ENCODE data around the gene MACROD2.

Gene MACROD2

DNA sequence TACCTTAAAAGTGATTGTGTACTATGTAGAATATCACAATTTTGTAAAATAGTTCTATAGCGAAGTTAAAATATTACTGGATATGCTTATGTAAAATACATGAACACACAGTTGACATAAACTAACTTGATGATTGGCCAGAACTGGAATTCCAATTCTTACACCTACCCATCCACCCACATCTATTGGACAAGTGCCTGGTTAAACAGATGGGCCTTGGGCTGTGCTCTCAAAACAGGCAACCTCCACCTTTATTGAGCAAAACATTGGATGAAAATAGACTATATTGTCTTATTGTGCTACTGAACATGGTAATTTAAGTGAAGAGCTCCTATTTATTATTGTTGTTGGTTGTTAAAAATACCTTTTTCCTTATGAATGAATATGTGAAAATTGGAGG, 496.1 kb downstream of the MACROD2 start:
- H3K9me3 ChIP-seq (ENCODE audit: control insufficient read depth, low read length): no peaks in the 10 kb centered on the region
- no peak overlapping the region for H2AFZ ChIP-seq
- no peaks in the 10 kb centered on the region for H3K27me3 ChIP-seq (ENCODE audit: control insufficient read depth, insufficient read depth, low read length)
- H3K4me1 ChIP-seq: no peaks in the 10 kb centered on the region
- no peak overlapping the region for H3K27ac ChIP-seq
- no peaks in the 10 kb centered on the region for H3K36me3 ChIP-seq (ENCODE audit: control insufficient read depth, insufficient read depth, low read length)
- no peak overlapping the region for H3K4me2 ChIP-seq (ENCODE audit: low read length)
- no peaks in the 10 kb centered on the region for H3K79me2 ChIP-seq
- TF ChIP-seq, protein P1, sequence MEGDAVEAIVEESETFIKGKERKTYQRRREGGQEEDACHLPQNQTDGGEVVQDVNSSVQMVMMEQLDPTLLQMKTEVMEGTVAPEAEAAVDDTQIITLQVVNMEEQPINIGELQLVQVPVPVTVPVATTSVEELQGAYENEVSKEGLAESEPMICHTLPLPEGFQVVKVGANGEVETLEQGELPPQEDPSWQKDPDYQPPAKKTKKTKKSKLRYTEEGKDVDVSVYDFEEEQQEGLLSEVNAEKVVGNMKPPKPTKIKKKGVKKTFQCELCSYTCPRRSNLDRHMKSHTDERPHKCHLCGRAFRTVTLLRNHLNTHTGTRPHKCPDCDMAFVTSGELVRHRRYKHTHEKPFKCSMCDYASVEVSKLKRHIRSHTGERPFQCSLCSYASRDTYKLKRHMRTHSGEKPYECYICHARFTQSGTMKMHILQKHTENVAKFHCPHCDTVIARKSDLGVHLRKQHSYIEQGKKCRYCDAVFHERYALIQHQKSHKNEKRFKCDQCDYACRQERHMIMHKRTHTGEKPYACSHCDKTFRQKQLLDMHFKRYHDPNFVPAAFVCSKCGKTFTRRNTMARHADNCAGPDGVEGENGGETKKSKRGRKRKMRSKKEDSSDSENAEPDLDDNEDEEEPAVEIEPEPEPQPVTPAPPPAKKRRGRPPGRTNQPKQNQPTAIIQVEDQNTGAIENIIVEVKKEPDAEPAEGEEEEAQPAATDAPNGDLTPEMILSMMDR (IDR thresholded peaks at IDR 0.05): no peak
- H3K9ac ChIP-seq: no peak overlapping the region
- H3K4me3 ChIP-seq (ENCODE audit: low read depth, low read length): no peak overlapping the region

DNA sequence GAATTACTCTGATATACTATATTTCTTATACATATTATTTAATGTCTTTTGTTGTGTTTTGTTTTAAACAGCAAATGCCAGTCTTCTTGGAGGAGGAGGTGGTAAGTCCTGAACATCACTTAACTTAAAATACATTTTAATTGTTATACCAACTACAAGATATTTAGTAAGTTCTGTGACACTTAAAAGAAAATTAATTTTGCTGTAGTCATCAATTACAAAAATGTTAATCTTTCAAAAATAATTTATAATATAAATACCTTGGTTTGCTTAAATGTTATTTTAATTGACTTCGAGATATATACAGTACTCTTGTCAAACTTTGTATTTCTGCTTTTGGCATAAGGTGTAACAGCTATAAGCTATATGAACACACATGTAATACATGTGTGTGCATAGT, 498.1 kb downstream of the MACROD2 start:
- no peaks in the 10 kb centered on the region for H3K79me2 ChIP-seq
- peaks cover 6% of the 10 kb centered on the region for H3K4me1 ChIP-seq
- H3K9me3 ChIP-seq (ENCODE audit: control insufficient read depth, low read length): no peaks in the 10 kb centered on the region
- H2AFZ ChIP-seq: no peak overlapping the region
- H3K4me3 ChIP-seq (ENCODE audit: low read depth, low read length): no peak overlapping the region
- H3K27me3 ChIP-seq (ENCODE audit: control insufficient read depth, insufficient read depth, low read length): no peaks in the 10 kb centered on the region
- H3K27ac ChIP-seq: no peak overlapping the region
- no peak overlapping the region for H3K4me2 ChIP-seq (ENCODE audit: low read length)
- H3K36me3 ChIP-seq (ENCODE audit: control insufficient read depth, insufficient read depth, low read length): no peaks in the 10 kb centered on the region
- no peak overlapping the region for H3K9ac ChIP-seq
- TF ChIP-seq, protein P1 (IDR thresholded peaks at IDR 0.05): no peak

DNA sequence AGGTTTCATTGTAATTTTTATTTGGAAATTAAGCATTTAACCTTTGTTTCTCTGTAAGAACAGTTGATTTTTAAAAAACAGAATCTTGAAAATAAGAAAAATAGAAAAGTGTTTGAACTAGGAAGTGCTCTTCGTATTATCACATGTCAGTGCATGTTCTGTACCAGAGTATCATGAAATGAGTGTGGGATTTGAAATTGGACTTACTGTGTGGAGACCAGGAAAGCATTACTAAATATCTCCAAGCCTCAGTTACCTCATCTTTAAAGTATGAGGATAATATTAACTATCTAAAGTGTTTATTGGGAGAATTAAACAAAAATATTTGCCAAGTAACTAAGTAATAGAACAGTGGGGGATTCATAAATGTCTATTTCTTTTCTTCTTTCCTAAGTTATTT, 499.0 kb downstream of the MACROD2 start:
- H3K79me2 ChIP-seq: no peaks in the 10 kb centered on the region
- H2AFZ ChIP-seq: peak overlapping the region; percentile 48
- H3K9ac ChIP-seq: no peak overlapping the region
- no peaks in the 10 kb centered on the region for H3K9me3 ChIP-seq (ENCODE audit: control insufficient read depth, low read length)
- H3K4me3 ChIP-seq (ENCODE audit: low read depth, low read length): no peak overlapping the region
- H3K36me3 ChIP-seq (ENCODE audit: control insufficient read depth, insufficient read depth, low read length): no peaks in the 10 kb centered on the region
- H3K27ac ChIP-seq: no peak overlapping the region
- H3K27me3 ChIP-seq (ENCODE audit: control insufficient read depth, insufficient read depth, low read length): no peaks in the 10 kb centered on the region
- no peak overlapping the region for H3K4me2 ChIP-seq (ENCODE audit: low read length)
- TF ChIP-seq, protein P1 (IDR thresholded peaks at IDR 0.05): no peak
- H3K4me1 ChIP-seq: peaks cover 6% of the 10 kb centered on the region

DNA sequence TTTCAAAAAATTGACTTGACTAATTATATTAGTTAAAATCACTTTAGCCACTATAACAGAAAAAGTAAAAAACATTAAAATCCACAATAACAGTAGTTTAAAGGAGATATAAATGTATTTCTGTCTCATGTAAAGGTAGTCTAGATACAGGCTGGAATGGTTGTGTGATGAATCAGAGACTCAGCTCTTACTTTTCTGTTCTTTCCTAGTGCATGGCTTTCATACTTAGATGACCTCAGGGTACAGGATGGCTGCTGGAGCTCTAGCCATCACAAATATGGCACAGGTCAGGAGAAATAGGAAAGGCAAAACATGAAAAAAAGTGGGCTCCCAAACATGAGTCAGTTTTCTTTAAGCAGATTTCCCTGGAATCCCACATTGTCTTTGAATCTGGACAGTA, 499.8 kb downstream of the MACROD2 start:
- no peak overlapping the region for H2AFZ ChIP-seq
- no peaks in the 10 kb centered on the region for H3K79me2 ChIP-seq
- no peak overlapping the region for H3K9ac ChIP-seq
- H3K27ac ChIP-seq: no peak overlapping the region
- no peak overlapping the region for H3K4me2 ChIP-seq (ENCODE audit: low read length)
- H3K27me3 ChIP-seq (ENCODE audit: control insufficient read depth, insufficient read depth, low read length): no peaks in the 10 kb centered on the region
- H3K36me3 ChIP-seq (ENCODE audit: control insufficient read depth, insufficient read depth, low read length): no peaks in the 10 kb centered on the region
- peaks cover 6% of the 10 kb centered on the region for H3K4me1 ChIP-seq
- no peak overlapping the region for H3K4me3 ChIP-seq (ENCODE audit: low read depth, low read length)
- TF ChIP-seq, protein P1 (IDR thresholded peaks at IDR 0.05): no peak
- H3K9me3 ChIP-seq (ENCODE audit: control insufficient read depth, low read length): no peaks in the 10 kb centered on the region

DNA sequence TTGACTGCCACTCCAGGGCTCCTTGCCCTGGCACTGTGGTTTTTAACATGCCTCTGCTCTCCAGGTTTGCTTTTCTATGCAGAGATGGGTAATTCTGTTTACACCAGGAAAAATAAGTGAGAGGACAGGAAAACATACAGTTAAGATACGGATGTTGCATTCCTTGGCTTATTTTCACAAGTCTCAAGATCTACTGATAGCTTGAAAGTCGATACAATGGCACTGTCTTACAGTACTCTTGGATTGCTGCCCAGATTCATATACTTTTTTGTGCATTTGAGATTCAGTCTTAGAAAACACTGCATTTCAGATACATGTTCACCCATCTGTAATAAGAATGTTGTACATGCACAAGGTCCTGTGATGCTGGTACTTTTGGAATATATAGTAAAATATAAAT, 501.7 kb downstream of the MACROD2 start:
- H3K9me3 ChIP-seq (ENCODE audit: control insufficient read depth, low read length): no peaks in the 10 kb centered on the region
- H3K4me3 ChIP-seq (ENCODE audit: low read depth, low read length): no peak overlapping the region
- H3K27ac ChIP-seq: no peak overlapping the region
- H3K9ac ChIP-seq: no peak overlapping the region
- H3K4me1 ChIP-seq: peaks cover 6% of the 10 kb centered on the region
- H3K79me2 ChIP-seq: no peaks in the 10 kb centered on the region
- H2AFZ ChIP-seq: no peak overlapping the region
- H3K27me3 ChIP-seq (ENCODE audit: control insufficient read depth, insufficient read depth, low read length): no peaks in the 10 kb centered on the region
- peak overlapping the region; percentile 50 for H3K4me2 ChIP-seq (ENCODE audit: low read length)
- no peaks in the 10 kb centered on the region for H3K36me3 ChIP-seq (ENCODE audit: control insufficient read depth, insufficient read depth, low read length)
- TF ChIP-seq, protein P1 (IDR thresholded peaks at IDR 0.05): no peak

Measured in parathyroid adenoma (tissue), 2 donors.